ENCODE measurements around the gene FAM98B. TPM values are rescaled to one million over a fixed set of nuclear protein-coding genes. Genes with fewer than 3 reads are reported as not detected.

The FAM98B gene
- total and polyA plus RNA-seq, 9 of the 15 experiments (the other 6 are each of a cell fraction or from before 2014, with no cell fraction given) = 3.1 to 42.0 (median 9.4) TPM

- WGBS (ENCODE audit: insufficient coverage, low coverage, missing lambda C conversion rate) = 82% methylated on average over 1 of the region's 1 CpG
These were observed 42.2 kb downstream of the FAM98B start for GRCh38 chr15:38496151-38496550.

More at GRCh38 chr15:38496151-38496550, 42.2 kb downstream of the FAM98B start:
- Histone ChIP-seq H3K36me3 (ENCODE audit: control insufficient read depth, insufficient read depth, low read length) (peaks cover 2% of the 10 kb centered on the region; the same call in 1 of the 3 replicates), H3K4me1 (replicated peaks in 1 of 2; ENCODE audit: control insufficient read depth in 2 of 2, insufficient read depth in 2 of 2, low read length in 2 of 2) (peaks cover 0 to 10% of the 10 kb centered on the region in 2 experiments; a peak in 3 of 5 replicates), H3K79me2 (ENCODE audit: control insufficient read depth, insufficient read depth, low read length) (no peaks in the 10 kb centered on the region), H3K9me1 (ENCODE audit: control insufficient read depth, insufficient read depth, low read length) (no peaks in the 10 kb centered on the region), H3K27me3 (ENCODE audit: control insufficient read depth in 2 of 2, insufficient read depth in 2 of 2, low read length in 2 of 2) (no peaks in the 10 kb centered on the region), H3K9me3 (replicated peaks; ENCODE audit: control insufficient read depth, insufficient read depth, low read depth, low read length) (no peaks in the 10 kb centered on the region), H3K9ac (ENCODE audit: insufficient read depth in 1 of 2, low read depth in 2 of 2, low read length in 2 of 2) (no peak overlapping the region), H3K4me2 (ENCODE audit: insufficient read depth, low read length) (no peak overlapping the region), H3K27ac (ENCODE audit: extremely low read depth, low read depth, low read length) (no peak overlapping the region), H4K20me1 (replicated peaks; ENCODE audit: control insufficient read depth, insufficient read depth, low read length) (no peaks in the 10 kb centered on the region), H3K4me3 (no peak overlapping the region), H2AFZ (ENCODE audit: low read depth, low read length) (no peak overlapping the region)
- ChIA-PET CTCF (ENCODE audit: low intra/inter-chr PET ratio) (no interaction called here), POLR2A (interaction anchor here (1.1 to 5.7 kb wide), 2 partner anchors 9 to 15 kb away, joined by 3 to 25 read pairs; no protein-coding TSS in a partner anchor)
- BruUV-seq (replicated peaks) = no TSS peak
- TF ChIP-seq SIRT6 (IDR thresholded peaks at IDR 0.05; ENCODE audit: low read depth, low read length) = no peak
- no peak for TF ChIP-seq ZNF695 (CRISPR knock-in tag; IDR thresholded peaks at IDR 0.05)
- TF ChIP-seq HDGF (IDR thresholded peaks at IDR 0.05) = no peak
- TF ChIP-seq KLF10 (CRISPR knock-in tag; IDR thresholded peaks at IDR 0.05) = no peak
- TF ChIP-seq, protein P1, sequence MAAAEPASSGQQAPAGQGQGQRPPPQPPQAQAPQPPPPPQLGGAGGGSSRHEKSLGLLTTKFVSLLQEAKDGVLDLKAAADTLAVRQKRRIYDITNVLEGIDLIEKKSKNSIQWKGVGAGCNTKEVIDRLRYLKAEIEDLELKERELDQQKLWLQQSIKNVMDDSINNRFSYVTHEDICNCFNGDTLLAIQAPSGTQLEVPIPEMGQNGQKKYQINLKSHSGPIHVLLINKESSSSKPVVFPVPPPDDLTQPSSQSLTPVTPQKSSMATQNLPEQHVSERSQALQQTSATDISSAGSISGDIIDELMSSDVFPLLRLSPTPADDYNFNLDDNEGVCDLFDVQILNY (CRISPR knock-in tag; IDR thresholded peaks at IDR 0.05) = no peak
- TF ChIP-seq ZNF668 (CRISPR knock-in tag; IDR thresholded peaks at IDR 0.05) = no peak
- TF ChIP-seq CSDE1 (IDR thresholded peaks at IDR 0.05) = no peak
- TF ChIP-seq PHTF2 (CRISPR knock-in tag; IDR thresholded peaks at IDR 0.05) = no peak
- no peak for TF ChIP-seq CREB1 (IDR thresholded peaks at IDR 0.05)
- no peak for TF ChIP-seq CREB1 (CRISPR knock-in tag; IDR thresholded peaks at IDR 0.05)
- no peak for TF ChIP-seq ARID3B (CRISPR knock-in tag; IDR thresholded peaks at IDR 0.05; ENCODE audit: borderline replicate concordance)
- TF ChIP-seq KAT7 (CRISPR knock-in tag; IDR thresholded peaks at IDR 0.05; ENCODE audit: borderline replicate concordance) = no peak
- no peak for TF ChIP-seq ZC3H11A (IDR thresholded peaks at IDR 0.05; ENCODE audit: low read depth, low read length)
- in situ Hi-C loops (cut with MboI) = no loop called here
- intact Hi-C loops (cut with micrococcal nuclease) = no loop called here
- no peak for FAIRE-seq
- ATAC-seq = no peak
- DNase-seq (ENCODE audit: extremely low read depth in 1 of 4, low spot score in 3 of 4) = no peak
